BE2C (cell line): ENCODE data around the gene VNN1.
"Not testable (repeated sequence)": the region's sequence is repeated elsewhere in the genome, so short reads cannot be mapped to it uniquely, and the experiment has no call there.

Source experiments
- DNase-seq: peaks from one replicate; pipeline ENCODE4 v3.0.0-alpha.2; 2020
- H3K27me3 ChIP-seq: fragments of 250-450 bp; sonication (Bioruptor Pico); 2 replicates; pipeline ENCODE4 v1.5.1; 2020; ENCODE audit warnings: mild to moderate bottlenecking
- H3K36me3 ChIP-seq: fragments of 250-450 bp; sonication (Bioruptor Pico); 2 replicates; pipeline ENCODE4 v1.5.1; 2020; ENCODE audit warnings: mild to moderate bottlenecking
- H3K4me1 ChIP-seq: fragments of 250-450 bp; sonication (Bioruptor Pico); 2 replicates; pipeline ENCODE4 v1.5.1; 2020
- H3K4me3 ChIP-seq: 2 replicates; pipeline ENCODE4 v1.5.1; 2011; ENCODE audit warnings: low read depth, low read length
- H3K9me3 ChIP-seq: fragments of 250-450 bp; sonication (Bioruptor Pico); 2 replicates; pipeline ENCODE4 v1.5.1; 2020
- CTCF ChIP-seq: IDR thresholded peaks from 2 replicates; pipeline ENCODE4 v1.5.1; 2012; ENCODE audit warnings: mild to moderate bottlenecking, low read depth, low read length

The VNN1 gene

DNA sequence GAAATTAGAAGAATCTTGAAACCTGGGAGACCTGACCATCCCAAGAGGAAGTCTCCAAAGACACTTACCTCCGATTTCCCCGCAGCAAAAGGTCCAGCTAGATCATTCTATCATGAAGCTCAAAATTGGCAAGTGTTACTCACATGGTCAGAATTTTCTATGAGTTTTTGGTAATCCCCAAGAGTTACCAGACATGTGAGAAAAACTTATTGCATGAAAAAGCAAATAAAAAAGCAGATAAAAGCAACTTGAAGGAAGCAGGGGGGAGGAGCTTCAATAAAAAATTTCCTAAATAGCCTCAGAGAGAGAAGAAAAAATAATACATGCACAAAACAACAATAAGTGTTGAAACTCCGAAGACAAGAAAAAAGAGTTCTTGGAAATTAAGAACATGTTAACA is 27.3 kb downstream of the VNN1 start:
- no peaks in the 10 kb centered on the region for H3K4me1 ChIP-seq
- no peak for DNase-seq

DNA sequence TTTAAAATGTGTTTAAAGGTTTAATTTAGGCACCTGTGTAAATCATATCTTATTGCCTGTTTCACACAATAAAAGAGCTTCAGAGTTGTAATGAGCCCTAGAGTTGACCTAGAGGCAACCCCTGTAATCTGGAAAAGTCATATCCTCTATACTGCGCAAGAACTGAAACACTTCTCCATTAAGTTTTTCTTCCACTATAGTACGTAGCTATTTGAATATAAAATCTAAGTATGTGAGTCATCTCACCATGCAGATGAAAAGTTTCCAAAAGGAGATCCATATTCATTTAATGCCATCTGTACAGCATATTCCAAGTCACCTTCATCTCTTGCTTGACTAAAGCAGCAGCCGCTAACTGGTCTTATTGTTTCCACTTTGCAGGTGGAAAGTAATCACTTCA is 28.8 kb downstream of the VNN1 start:
- Histone ChIP-seq H3K4me3 (no peak overlapping the region), H3K4me1 (no peaks in the 10 kb centered on the region), H3K27me3 (peaks cover 45% of the 10 kb centered on the region), H3K36me3 (no peaks in the 10 kb centered on the region), H3K9me3 (no peaks in the 10 kb centered on the region)
- no peak for TF ChIP-seq CTCF
- DNase-seq, result no peak

More for the DNA sequence above, 27.3 kb downstream of the VNN1 start:
- no peaks in the 10 kb centered on the region for H3K9me3 ChIP-seq
- H3K4me3 ChIP-seq, result no peak overlapping the region
- H3K36me3 ChIP-seq, result no peaks in the 10 kb centered on the region
- TF ChIP-seq CTCF, result no peak
- H3K27me3 ChIP-seq, result peaks cover 45% of the 10 kb centered on the region

- H3K4me3 ChIP-seq, result no peak overlapping the region
- no peaks in the 10 kb centered on the region for H3K9me3 ChIP-seq
- no peak for DNase-seq
- H3K27me3 ChIP-seq, result peaks cover 48% of the 10 kb centered on the region
- no peaks in the 10 kb centered on the region for H3K4me1 ChIP-seq
- TF ChIP-seq CTCF, result no peak
- no peaks in the 10 kb centered on the region for H3K36me3 ChIP-seq
These were observed 29.6 kb downstream of the VNN1 start for GRCh38 chr6:132684272-132684671.

DNA sequence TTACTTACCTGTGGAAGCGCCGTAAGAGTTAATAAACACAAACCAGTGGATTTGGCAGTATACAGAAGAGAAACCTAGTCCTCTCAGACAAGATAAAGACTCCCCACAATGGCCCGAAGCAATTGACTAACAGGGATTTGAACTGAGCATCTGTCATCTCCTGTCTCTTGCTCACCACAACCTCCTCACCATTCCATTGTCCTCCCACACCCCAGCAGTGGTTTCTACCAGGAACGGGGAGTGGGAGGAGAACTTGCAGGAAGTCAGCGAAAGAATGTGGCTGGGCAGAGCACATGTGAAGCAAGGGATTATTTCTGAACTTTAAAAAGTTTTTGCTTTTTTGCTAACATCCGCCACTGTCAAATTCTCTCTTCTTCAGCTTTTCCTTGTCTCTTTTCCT is 30.3 kb downstream of the VNN1 start:
- peaks cover 48% of the 10 kb centered on the region for H3K27me3 ChIP-seq
- no peak overlapping the region for H3K4me3 ChIP-seq
- no peak for DNase-seq
- no peak for TF ChIP-seq CTCF
- H3K4me1 ChIP-seq, result no peaks in the 10 kb centered on the region
- H3K36me3 ChIP-seq, result no peaks in the 10 kb centered on the region
- no peaks in the 10 kb centered on the region for H3K9me3 ChIP-seq

DNA sequence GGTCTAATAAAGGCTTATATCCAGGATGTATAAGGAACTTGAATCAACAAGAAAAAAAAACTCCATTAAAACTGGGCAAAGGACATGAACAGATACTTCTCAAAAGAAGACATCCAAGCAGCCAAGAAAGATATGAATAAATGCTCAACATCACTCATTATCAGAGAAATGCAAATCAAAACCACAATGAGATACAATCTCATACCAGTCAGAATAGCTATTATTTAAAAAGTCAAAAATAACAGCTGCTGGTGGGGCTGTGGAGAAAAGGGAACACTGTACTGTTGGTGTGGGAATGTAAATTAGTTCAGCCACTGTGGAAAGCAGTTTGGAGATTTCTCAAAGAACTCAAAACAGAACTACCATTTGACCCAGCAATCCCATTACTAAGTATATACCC is 34.8 kb downstream of the VNN1 start:
- peaks cover 16% of the 10 kb centered on the region for H3K27me3 ChIP-seq
- not testable (repeated sequence) for H3K36me3 ChIP-seq, H3K9me3 ChIP-seq, DNase-seq, H3K4me1 ChIP-seq, H3K4me3 ChIP-seq

GRCh38 chr6:132675749-132676148 is 38.1 kb downstream of the VNN1 start:
- Histone ChIP-seq H3K9me3 (no peaks in the 10 kb centered on the region), H3K27me3 (peaks cover 6% of the 10 kb centered on the region; the same call in 1 of the 2 replicates), H3K4me3 (no peak overlapping the region), H3K4me1 (no peaks in the 10 kb centered on the region), H3K36me3 (no peaks in the 10 kb centered on the region)
- no peak for TF ChIP-seq CTCF
- DNase-seq, result no peak

- no peak overlapping the region for H3K4me3 ChIP-seq
- H3K4me1 ChIP-seq, result no peaks in the 10 kb centered on the region
- DNase-seq, result no peak
- H3K9me3 ChIP-seq, result no peaks in the 10 kb centered on the region
- peaks cover 6% of the 10 kb centered on the region; the same call in 1 of the 2 replicates for H3K27me3 ChIP-seq
- no peaks in the 10 kb centered on the region for H3K36me3 ChIP-seq
- no peak for TF ChIP-seq CTCF
These were observed 38.9 kb downstream of the VNN1 start for GRCh38 chr6:132675002-132675401.
